Occipital lobe (tissue), 2 donors: Measurements from ENCODE around the gene PTPN7. TPM values are rescaled to one million over a fixed set of nuclear protein-coding genes. Genes with fewer than 3 reads are reported as not detected.
"Not testable (repeated sequence)": the region's sequence is repeated elsewhere in the genome, so short reads cannot be mapped to it uniquely, and the experiment has no call there.

Experiments
- DNase-seq: peaks from one replicate; lab custom pipeline; 2025; lab: John Stamatoyannopoulos, UW
- total RNA-seq: library from RNA; depleted of rRNA; stranded (reverse); fragments of >200 nt; gene quantifications from one replicate; pipeline ENCODE4 v1.2.3, GENCODE V29; 2014

The PTPN7 gene
- total RNA-seq, 1 donor from 2014 or later, result 0.16 TPM

- DNase-seq, result no peak
These were observed 8.0 kb downstream of the PTPN7 start for GRCh38 chr1:202152399-202152798.

DNA sequence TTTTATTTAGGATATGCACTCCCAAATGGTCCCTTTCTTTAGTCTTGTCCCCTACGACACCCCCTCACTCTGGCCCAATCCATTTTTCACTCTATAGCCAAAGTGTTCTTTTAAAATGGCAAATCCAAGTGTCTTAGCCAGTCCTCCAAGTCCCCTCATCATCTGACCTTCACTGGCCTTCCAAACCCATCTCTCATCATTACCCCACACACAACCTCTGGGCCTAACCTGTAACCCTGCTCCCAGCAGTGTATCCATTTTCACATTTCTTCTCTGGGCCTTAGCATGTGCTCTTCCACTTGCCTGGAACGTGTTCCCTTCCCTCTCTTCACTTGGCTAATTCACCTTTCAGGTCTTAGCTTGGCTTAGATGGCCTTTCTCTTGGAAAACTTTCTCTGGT lies 9.4 kb downstream of the PTPN7 start:
- DNase-seq, result no peak

GRCh38 chr1:202150602-202151001 lies 9.8 kb downstream of the PTPN7 start:
- no peak for DNase-seq

- no peak for DNase-seq
These were observed 10.2 kb downstream of the PTPN7 start for GRCh38 chr1:202150187-202150586.

GRCh38 chr1:202149566-202149965 lies 10.8 kb downstream of the PTPN7 start:
- no peak for DNase-seq

DNA sequence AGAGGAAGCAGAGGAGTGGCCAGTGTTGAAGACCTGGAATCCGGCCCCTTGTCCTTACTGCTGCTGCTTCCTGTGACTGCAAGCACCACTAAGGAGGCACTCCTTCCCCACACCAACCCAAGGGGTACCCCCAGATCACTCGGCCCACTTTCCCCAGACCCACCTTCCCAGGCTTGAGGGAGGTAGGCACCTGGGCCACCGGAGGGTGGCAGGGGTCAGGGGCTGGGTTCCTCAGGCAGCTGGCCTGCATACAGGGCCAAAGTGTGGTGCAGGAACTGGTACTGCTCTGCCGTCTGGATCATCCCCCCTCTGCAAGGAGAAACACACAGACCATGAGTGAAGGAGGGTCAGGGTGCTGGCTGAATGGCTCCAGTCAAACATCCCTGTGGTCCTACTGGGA lies 12.0 kb downstream of the PTPN7 start:
- DNase-seq, result no peak

- DNase-seq, result no peak
These were observed 13.4 kb downstream of the PTPN7 start for GRCh38 chr1:202146993-202147392.

GRCh38 chr1:202146279-202146678 lies 14.1 kb downstream of the PTPN7 start:
- DNase-seq, result no peak

- not testable (repeated sequence) for DNase-seq
These were observed 14.7 kb downstream of the PTPN7 start for GRCh38 chr1:202145744-202146140.

DNA sequence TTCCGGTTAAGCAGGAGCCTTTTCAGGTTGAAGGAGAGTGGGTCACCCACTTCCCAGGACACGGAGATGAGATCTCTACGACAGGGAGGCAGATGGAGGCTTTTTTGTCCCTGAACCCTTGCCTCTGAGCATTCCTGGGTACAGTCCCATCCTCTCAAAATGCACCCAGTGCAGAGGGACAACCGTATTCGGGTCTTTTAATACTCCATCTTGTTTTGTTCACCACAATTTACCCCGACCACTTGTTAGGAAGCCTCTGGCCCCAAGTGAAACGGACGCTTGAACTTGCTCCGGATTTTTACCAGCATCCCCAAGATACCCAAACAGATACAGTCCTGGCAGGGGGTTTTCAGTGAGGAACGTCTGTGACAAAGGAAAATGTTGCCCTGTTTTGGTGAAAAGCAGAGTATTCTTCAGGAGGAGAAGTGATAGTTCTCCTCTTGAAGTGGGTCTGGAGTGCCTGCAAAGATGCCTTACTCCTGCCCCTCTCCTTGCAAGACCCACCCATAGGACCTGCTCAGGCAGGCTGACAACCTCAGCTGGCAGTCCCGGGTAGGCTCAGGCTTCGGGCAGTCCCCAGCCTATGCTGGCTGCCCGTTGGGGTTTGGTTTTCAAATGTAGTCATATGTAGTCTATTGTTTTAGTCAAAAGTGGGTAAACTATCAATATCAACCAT lies 15.2 kb downstream of the PTPN7 start:
- no peak for DNase-seq

GRCh38 chr1:202144402-202145067 lies 15.9 kb downstream of the PTPN7 start, which contains the start of gene ARL8A:
Gene ARL8A, minus strand, starts transcription at chr1:202144737. Its CDS starts 165 bp downstream, at chr1:202144572.
- DNase-seq, result peak; percentile 39

DNA sequence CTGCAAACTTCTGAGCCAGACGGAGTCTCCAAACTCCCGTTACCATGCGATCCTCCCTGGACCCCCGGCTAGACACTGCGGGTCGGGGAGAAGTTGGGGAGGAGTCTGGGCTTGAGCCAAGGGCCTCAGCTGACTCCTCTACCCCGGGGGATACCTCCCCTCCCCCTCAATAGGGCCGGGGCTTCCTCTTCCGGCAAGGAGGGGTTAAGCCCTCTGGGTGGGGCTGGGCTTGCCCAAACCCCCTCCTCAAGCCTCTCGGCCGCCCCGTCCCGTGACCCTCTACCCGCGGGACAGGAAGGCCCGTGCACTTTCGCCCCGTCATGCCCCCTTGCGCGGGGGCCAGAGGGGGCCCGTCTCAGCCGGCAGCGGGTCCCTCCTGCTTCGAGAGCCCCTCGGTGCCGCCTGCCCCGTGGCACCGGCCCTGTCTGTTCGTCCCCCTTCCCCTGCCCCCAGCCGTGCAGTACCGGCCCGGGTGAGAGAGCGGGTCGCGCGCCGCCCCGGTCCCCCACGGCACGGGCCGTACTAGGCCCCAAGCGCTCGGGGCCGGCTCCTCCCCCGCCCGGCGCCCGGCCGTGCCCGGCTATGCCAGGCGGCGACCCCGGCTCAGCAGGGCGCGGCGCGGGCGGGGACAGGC lies 16.5 kb downstream of the PTPN7 start:
- no peak for DNase-seq

DNA sequence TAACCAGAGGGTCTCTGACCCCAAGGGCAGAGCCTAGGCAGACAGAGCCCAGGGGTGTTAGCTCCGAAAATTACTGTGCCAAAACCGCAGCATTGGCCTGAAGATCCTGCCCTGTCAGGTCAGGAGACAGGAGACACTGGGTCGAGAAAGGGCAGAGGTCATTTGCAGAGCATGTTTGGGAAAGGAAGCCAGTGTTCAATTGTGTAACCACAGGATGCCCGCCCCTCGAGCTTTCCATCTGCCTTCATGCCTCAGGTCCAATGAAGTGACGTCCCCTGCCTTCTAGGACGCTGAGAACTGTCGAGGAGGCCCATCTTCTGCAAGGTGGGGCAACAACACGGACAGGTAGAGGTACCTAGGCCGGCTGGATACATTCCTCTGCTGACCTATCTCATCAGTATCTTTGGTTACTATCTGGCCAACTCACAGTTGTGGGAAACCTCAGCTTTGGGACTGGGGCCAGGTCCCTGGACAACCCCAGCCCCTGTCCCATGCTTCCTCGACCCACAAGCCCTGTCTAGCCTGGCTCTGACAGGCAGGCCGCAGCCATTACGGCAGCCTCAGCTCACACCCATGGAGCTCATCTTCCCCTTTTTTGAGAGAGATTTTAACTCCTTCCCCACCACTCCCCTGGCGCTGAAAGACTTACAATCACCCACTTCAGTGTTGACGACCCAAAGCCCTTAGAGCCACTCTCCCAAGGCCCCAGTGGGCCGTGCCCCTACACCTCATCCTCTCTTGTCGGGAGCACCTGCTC lies 17.2 kb downstream of the PTPN7 start:
- no peak for DNase-seq

DNA sequence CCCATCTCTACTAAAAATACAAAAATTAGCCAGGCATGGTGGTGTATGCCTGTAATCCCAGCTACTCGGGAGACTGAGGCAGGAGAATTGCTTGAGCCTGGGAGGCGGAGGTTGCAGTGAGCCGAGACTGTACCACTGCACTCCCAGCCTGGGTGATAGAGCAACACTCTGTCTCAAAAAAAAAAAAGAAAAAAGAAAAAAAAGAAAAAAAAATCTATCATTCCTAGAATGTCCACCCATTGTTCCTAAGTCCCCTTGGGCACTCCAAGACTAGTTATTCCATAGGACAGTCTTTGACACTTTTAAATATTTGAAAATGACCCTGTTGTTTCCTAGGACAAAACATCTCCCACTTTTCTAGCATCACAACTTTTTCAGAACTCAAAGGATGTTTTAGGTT lies 18.9 kb downstream of the PTPN7 start:
- not testable (repeated sequence) for DNase-seq

GRCh38 chr1:202140833-202141232 lies 19.6 kb downstream of the PTPN7 start:
- DNase-seq, result no peak

GRCh38 chr1:202135221-202135721 lies 25.1 kb downstream of the PTPN7 start:
- peak; percentile 63 for DNase-seq

- DNase-seq, result no peak
These were observed 25.7 kb downstream of the PTPN7 start for GRCh38 chr1:202134645-202135172.

GRCh38 chr1:202133989-202134388 lies 26.4 kb downstream of the PTPN7 start:
- DNase-seq, result no peak

- no peak for DNase-seq
These were observed 26.9 kb downstream of the PTPN7 start for GRCh38 chr1:202133496-202133895.

GRCh38 chr1:202133001-202133400 lies 27.4 kb downstream of the PTPN7 start:
- DNase-seq, result peak; percentile 76
